HL-60 (cell line): Measurements from ENCODE around the gene CPED1.
"Not testable (repeated sequence)": the region's sequence is repeated elsewhere in the genome, so short reads cannot be mapped to it uniquely, and the experiment has no call there.

Experiments
- DNase-seq, 2 experiments: peaks; one replicate each; pipeline ENCODE4 v3.0.0-alpha.2; 2010 to 2020; ENCODE audit warnings: low read depth in 1 of 2, low spot score in 1 of 2
- H3K27ac ChIP-seq: fragments of 250-450 bp; sonication (Bioruptor Pico); replicated peaks from 2 replicates; pipeline ENCODE4 v1.5.1; 2020; ENCODE audit warnings: mild to moderate bottlenecking, moderate library complexity
- H3K27me3 ChIP-seq: fragments of 250-450 bp; sonication (Bioruptor Pico); 2 replicates; pipeline ENCODE4 v1.5.1; 2021; ENCODE audit warnings: mild to moderate bottlenecking, moderate library complexity; ENCODE audit not compliant: insufficient read depth, poor library complexity, severe bottlenecking
- H3K4me3 ChIP-seq: replicated peaks from 2 replicates; pipeline ENCODE4 v1.5.1; 2011; ENCODE audit warnings: mild to moderate bottlenecking, control low read depth, low read length; ENCODE audit not compliant: insufficient read depth
- GABPA ChIP-seq: IDR thresholded peaks from 2 replicates; pipeline ENCODE4 v1.6.1; 2012; ENCODE audit warnings: low read depth
- POLR2AphosphoS5 ChIP-seq: IDR thresholded peaks from 2 replicates; pipeline ENCODE4 v1.6.1; 2012; ENCODE audit warnings: low read depth
- SPI1 ChIP-seq: IDR thresholded peaks from 2 replicates; pipeline ENCODE4 v1.6.1; 2012; ENCODE audit warnings: low read depth, mild to moderate bottlenecking, borderline replicate concordance
- TF ChIP-seq, protein P1 (sequence below): IDR thresholded peaks from one replicate; pipeline ENCODE4 v1.5.1; 2011; ENCODE audit warnings: low read length, control low read depth, inconsistent platforms; ENCODE audit not compliant: insufficient read depth
- TF ChIP-seq, protein P2 (sequence below): IDR thresholded peaks from 2 replicates; pipeline ENCODE4 v1.6.1; 2012; ENCODE audit warnings: low read depth; ENCODE audit not compliant: insufficient replicate concordance

The CPED1 gene

DNA sequence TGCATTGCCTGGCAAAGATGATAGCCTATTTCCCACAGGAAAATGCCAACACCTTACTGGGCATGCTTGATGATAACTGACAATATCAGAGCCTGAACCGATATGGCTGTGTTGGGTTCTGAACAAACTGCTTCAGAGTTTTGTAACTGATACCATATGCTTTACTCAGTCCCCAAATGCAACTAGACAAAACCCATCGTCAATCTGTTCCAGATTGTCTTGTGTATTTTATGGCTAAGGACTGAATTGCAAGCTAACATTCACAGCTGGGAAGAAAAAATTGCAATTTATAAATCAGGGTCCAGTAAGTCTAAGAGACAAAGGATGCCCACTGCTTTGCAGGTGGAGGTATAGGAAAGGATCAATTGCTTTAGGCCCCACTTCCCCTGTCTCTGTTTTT, 223.5 kb downstream of the CPED1 start:
- TF ChIP-seq GABPA (no peak), POLR2AphosphoS5 (no peak)
- no peak for DNase-seq
- H3K4me3 ChIP-seq = no peak overlapping the region
- no peaks in the 10 kb centered on the region for H3K27me3 ChIP-seq
- H3K27ac ChIP-seq = no peak overlapping the region

DNA sequence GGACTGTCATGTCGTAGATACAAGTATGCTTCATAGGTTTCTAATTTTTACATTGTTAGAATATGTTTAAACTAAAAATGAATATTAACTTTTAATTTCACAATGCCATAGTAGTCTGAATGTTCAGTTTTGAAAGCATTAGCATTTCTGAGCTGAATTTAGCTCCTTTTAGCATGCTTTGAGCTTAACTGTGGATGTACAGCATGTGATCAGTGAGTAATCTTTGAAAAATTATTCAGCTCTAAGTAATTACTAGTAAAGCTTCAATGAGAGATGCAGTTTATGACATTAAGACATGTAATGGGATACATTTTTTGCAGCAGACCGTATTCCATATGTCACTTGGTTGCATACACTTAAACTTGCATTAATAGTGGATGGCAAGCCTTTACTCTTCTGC, 226.1 kb downstream of the CPED1 start:
- no peak for TF ChIP-seq SPI1
- TF ChIP-seq, protein P1, sequence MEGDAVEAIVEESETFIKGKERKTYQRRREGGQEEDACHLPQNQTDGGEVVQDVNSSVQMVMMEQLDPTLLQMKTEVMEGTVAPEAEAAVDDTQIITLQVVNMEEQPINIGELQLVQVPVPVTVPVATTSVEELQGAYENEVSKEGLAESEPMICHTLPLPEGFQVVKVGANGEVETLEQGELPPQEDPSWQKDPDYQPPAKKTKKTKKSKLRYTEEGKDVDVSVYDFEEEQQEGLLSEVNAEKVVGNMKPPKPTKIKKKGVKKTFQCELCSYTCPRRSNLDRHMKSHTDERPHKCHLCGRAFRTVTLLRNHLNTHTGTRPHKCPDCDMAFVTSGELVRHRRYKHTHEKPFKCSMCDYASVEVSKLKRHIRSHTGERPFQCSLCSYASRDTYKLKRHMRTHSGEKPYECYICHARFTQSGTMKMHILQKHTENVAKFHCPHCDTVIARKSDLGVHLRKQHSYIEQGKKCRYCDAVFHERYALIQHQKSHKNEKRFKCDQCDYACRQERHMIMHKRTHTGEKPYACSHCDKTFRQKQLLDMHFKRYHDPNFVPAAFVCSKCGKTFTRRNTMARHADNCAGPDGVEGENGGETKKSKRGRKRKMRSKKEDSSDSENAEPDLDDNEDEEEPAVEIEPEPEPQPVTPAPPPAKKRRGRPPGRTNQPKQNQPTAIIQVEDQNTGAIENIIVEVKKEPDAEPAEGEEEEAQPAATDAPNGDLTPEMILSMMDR = no peak
- TF ChIP-seq, protein P2, sequence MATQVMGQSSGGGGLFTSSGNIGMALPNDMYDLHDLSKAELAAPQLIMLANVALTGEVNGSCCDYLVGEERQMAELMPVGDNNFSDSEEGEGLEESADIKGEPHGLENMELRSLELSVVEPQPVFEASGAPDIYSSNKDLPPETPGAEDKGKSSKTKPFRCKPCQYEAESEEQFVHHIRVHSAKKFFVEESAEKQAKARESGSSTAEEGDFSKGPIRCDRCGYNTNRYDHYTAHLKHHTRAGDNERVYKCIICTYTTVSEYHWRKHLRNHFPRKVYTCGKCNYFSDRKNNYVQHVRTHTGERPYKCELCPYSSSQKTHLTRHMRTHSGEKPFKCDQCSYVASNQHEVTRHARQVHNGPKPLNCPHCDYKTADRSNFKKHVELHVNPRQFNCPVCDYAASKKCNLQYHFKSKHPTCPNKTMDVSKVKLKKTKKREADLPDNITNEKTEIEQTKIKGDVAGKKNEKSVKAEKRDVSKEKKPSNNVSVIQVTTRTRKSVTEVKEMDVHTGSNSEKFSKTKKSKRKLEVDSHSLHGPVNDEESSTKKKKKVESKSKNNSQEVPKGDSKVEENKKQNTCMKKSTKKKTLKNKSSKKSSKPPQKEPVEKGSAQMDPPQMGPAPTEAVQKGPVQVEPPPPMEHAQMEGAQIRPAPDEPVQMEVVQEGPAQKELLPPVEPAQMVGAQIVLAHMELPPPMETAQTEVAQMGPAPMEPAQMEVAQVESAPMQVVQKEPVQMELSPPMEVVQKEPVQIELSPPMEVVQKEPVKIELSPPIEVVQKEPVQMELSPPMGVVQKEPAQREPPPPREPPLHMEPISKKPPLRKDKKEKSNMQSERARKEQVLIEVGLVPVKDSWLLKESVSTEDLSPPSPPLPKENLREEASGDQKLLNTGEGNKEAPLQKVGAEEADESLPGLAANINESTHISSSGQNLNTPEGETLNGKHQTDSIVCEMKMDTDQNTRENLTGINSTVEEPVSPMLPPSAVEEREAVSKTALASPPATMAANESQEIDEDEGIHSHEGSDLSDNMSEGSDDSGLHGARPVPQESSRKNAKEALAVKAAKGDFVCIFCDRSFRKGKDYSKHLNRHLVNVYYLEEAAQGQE = no peak
- TF ChIP-seq POLR2AphosphoS5 = no peak
- TF ChIP-seq GABPA = no peak
- H3K4me3 ChIP-seq = no peak overlapping the region
- no peaks in the 10 kb centered on the region for H3K27me3 ChIP-seq
- no peak overlapping the region for H3K27ac ChIP-seq
- DNase-seq = no peak

DNA sequence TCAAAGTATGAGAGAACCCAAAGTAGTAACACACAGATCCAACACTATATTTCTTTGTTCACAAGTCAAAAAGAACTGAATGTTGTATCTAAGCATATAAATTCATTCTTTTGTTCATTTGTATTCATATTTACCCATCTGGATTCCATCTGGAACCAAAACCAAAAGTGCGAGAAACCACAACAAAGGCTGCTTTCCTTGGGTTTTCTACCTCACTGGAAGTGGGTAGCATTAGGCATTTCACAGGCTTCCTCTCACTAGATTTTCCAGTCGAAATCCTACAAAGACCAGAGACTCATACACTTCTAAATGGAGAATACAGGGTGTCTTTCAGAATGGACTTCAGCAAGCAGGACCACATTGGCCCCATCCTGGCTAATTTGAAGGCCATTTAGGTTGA, 230.5 kb downstream of the CPED1 start:
- H3K27me3 ChIP-seq = no peaks in the 10 kb centered on the region
- no peak overlapping the region for H3K27ac ChIP-seq
- TF ChIP-seq, protein P2 = no peak
- no peak for TF ChIP-seq SPI1
- TF ChIP-seq GABPA = no peak
- TF ChIP-seq, protein P1 = no peak
- TF ChIP-seq POLR2AphosphoS5 = no peak
- H3K4me3 ChIP-seq = no peak overlapping the region
- no peak for DNase-seq

DNA sequence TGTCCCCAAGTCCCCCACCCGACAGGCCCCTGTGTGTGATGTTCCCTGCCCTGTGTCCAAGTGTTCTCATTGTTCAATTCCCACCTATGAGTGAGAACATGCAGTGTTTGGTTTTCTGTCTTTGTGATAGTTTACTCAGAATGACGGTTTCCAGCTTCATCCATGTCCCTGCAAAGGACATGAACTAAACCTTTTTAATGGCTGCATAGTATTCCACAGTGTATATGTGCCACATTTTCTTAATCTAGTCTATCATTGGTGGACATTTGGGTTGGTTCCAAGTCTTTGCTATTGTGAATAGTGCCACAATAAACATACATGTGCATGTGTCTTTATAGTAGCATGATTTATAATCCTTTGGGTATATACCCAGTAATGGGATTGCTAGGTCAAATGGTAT, 232.6 kb downstream of the CPED1 start:
- H3K27ac ChIP-seq, DNase-seq, H3K4me3 ChIP-seq, H3K27me3 ChIP-seq: not testable (repeated sequence)

DNA sequence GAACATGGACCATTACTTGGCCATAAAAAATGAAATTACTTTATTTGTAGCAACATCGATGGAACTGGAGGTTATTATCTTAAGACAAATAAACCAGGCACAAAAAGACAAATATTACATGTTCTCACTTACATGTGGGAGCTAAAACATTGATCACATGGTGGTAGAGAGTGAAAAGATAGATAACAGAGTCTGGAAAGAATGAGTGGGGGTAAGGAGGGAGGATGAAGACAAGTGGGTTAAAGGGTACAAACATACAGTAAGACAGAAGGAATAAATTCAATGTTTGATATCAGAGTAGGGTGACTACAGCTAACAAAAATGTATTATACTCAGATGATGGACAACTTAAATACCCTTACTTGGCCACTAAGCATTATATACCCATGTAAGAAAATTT, 240.3 kb downstream of the CPED1 start:
- Histone ChIP-seq H3K4me3 (no peak overlapping the region), H3K27ac (no peak overlapping the region), H3K27me3 (no peaks in the 10 kb centered on the region)
- no peak for DNase-seq
- TF ChIP-seq GABPA = no peak
- TF ChIP-seq, protein P1 = no peak
- TF ChIP-seq, protein P2 = no peak
- TF ChIP-seq POLR2AphosphoS5 = no peak
- no peak for TF ChIP-seq SPI1
